Upper lobe of left lung (tissue), 4 donors: ENCODE measurements around the gene EWSR1.

ENCODE experiments used
- EP300 ChIP-seq, 4 donors: sonication (generic); formaldehyde crosslinking; IDR thresholded peaks; one replicate each; pipeline ENCODE4 v1.5.1; 2017; ENCODE audit warnings: antibody characterized with exemption in 4 of 4, control low read depth in 2 of 4
- TF ChIP-seq, protein P1 (sequence below), 6 experiments: fragments of 450-650 bp in 4 of 6; fragments of 200-600 bp in 2 of 6; sonication (generic) in 2 of 6; IDR thresholded peaks; one replicate each; pipeline ENCODE4 v1.5.1; 2016 to 2019; ENCODE audit warnings: antibody characterized with exemption in 6 of 6

GRCh38 chr22:29311464-29312217 is 43.6 kb downstream of the EWSR1 start:
- TF ChIP-seq EP300 (IDR thresholded peaks at IDR 0.05), result no peak
- TF ChIP-seq, protein P1, sequence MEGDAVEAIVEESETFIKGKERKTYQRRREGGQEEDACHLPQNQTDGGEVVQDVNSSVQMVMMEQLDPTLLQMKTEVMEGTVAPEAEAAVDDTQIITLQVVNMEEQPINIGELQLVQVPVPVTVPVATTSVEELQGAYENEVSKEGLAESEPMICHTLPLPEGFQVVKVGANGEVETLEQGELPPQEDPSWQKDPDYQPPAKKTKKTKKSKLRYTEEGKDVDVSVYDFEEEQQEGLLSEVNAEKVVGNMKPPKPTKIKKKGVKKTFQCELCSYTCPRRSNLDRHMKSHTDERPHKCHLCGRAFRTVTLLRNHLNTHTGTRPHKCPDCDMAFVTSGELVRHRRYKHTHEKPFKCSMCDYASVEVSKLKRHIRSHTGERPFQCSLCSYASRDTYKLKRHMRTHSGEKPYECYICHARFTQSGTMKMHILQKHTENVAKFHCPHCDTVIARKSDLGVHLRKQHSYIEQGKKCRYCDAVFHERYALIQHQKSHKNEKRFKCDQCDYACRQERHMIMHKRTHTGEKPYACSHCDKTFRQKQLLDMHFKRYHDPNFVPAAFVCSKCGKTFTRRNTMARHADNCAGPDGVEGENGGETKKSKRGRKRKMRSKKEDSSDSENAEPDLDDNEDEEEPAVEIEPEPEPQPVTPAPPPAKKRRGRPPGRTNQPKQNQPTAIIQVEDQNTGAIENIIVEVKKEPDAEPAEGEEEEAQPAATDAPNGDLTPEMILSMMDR (IDR thresholded peaks at IDR 0.05), result no peak
